Spleen (tissue), 7 donors: ENCODE data around the gene EPHB1.

Source experiments
- CTCF ChIP-seq, 11 experiments: fragments of 200-600 bp in 7 of 11; fragments of 450-650 bp in 4 of 11; sonication (generic) in 4 of 11; IDR thresholded peaks in 8 of 11; conservative IDR thresholded peaks in 3 of 11; 1 replicate in 7 of 11; 2 replicates in 4 of 11; pipeline versions ENCODE4 v1.4.0 to v1.8.0; 2016 to 2021; ENCODE audit warnings: antibody characterized with exemption in 11 of 11, inconsistent platforms in 4 of 11, mild to moderate bottlenecking in 1 of 11
- POLR2A ChIP-seq, 3 donors: fragments of 450-650 bp; IDR thresholded peaks; one replicate each; pipeline ENCODE4 v1.5.1; 2017; ENCODE audit warnings: antibody characterized with exemption in 3 of 3, mild to moderate bottlenecking in 1 of 3
- donor health status: DM: no; HTN: no; CAD: no; lungs with moderate emphysema.
- donor health status: DM: no; HTN: no; CAD: no.
- donor health status: DM: no; HTN: no; CAD: no.

GRCh38 chr3:134854254-134854653, 59.2 kb downstream of the EPHB1 start:
- TF ChIP-seq CTCF (IDR thresholded peaks at IDR 0.05 in 8 of 11, conservative IDR thresholded peaks at IDR 0.05 in 3 of 11) (no peak), POLR2A (IDR thresholded peaks at IDR 0.05) (no peak)
